HG02763 (cell line): Measurements from ENCODE around the gene MAPK1.
A peak's percentile ranks its signal among the peaks of the same experiment; 100 is the strongest.
"Not testable (repeated sequence)": the region's sequence is repeated elsewhere in the genome, so short reads cannot be mapped to it uniquely, and the experiment has no call there.

Source experiments
- ATAC-seq: cut with Tn5 transposase; IDR thresholded peaks from one replicate; pipeline ENCODE4 v1.9.1; 2021; ENCODE audit warnings: mild to moderate bottlenecking, moderate library complexity; ENCODE audit not compliant: unreplicated experiment

Gene MAPK1

DNA sequence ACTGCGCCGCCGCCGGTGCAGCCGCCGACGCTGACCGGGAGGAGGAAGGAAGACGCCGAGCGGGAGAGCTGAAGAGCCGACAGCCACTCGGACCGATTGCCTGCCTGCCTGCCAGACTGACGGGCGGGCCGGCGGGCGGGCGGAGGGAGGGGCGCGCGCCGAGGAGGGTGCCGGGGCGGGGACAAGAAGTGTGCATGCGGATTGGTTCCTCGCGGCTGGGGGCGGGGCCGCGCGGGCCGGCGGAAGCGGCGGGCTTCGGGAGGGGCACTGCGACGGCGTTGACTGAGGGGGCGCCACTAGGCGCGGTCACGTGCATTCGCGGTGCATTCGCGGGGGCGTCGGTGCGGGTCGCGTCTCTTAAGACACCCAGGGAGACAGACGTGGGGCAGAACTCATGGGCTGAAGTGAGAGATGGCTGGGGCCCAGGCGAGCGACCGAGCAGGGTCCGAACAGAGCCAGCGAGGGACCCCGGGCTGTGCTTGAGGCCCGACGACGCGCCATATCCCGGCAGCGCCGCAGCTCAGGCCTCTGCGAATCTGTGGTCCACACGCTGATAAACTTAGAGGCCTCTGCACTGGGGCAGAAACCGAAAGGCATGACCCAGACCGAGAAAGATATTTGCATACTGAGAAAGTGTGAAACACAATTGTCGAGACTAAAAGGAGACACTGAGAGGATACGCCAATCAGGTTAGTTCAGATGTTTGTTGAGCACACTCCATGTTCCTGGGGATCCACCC is at the start of gene MAPK1:
Gene MAPK1 (minus strand): TSS at position 118 of the 739 bp plus-strand sequence. CDS start 205 bp downstream, outside the sequence.
- ATAC-seq: peak; percentile 82

DNA sequence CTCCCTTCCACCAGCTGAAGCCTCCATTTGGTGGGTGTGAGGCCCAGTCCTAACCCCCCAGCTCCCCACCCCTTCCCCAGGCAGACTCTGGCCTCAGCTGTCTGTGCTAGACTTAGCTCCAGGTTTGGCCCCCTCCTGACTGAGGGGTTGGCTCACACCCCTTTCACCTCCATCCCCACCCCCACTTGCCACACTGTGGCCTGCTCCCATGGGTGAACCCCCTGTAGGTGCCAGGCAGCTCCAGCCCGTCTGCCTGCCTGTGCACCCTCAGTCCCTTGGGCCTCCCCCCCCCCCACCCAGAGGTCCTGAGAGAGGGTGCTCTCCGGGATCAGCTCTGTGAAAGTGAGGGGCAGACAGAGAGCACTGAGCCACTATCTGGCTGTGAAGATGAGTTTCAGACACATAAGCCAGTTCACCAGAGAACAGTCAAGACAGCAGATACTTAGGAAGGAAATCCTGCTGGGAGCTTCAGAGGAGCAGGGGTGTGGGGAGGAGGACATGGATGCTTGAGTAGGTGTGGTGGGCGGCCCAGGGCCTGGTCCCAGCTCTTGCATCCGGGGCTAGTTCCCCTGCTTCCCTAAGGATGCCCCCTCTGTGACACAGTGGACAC is 49.0 kb upstream of the MAPK1 start:
- ATAC-seq: no peak

DNA sequence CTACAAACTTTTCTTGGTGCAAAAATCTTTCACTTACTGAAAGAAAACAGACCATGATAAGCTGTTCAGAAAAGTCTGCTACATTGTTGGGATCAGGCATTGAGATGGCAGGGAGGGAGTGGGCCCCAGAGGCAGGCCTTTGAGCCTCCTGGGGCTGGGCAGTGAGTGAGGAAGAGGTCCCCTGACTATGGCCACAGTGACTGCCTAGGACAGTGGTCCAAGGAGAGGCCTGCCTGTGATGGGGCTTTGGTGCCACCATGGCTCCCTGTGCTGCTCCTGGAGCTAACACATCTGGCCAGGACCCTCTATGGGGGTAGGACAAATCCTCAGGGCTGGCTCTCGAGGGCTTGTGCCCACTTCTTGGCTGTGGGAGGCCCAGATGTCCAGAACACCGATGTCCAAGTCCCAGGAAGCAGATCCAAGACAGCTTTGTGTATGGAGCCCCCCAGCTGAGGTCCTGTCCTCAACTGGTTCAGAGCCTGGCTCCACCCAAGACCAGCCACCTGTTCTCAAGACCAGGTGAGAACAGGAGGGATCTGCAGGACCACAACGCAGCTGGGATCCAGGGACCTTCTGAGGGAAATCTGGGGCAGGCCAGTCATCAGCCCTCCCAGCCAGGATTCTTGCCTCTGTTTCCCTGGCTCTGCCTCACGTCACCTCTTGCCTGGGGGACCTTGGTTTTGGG is 48.3 kb upstream of the MAPK1 start:
- no peak for ATAC-seq

DNA sequence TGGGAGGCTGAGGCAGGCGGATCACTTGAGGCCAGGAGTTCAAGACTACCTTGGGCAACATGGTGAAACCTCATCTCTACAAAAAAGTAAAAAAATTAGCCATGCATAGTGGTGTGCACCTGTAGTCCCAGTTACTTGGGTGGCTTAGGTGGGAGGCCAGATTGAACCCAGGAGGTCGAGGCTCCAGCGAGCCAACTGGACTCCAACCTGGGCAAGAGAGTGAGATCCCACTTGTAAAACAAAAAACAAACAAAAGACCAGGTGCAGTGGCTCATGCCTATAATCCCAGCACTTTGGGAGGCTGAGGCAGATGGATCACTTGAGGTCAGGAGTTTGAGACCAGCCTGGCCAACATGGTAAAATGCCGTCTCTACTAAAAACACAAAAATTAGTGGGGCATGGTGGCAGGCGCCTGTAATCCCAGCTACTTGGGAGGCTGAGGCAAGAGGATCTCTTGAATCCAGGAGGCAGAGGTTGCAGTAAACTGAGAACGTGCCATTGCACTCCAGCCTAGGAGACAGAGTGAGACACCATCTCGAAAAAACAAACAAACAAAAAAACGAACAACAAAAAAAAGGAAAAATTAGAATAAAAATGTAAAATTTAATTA is 46.7 kb upstream of the MAPK1 start:
- not testable (repeated sequence) for ATAC-seq

DNA sequence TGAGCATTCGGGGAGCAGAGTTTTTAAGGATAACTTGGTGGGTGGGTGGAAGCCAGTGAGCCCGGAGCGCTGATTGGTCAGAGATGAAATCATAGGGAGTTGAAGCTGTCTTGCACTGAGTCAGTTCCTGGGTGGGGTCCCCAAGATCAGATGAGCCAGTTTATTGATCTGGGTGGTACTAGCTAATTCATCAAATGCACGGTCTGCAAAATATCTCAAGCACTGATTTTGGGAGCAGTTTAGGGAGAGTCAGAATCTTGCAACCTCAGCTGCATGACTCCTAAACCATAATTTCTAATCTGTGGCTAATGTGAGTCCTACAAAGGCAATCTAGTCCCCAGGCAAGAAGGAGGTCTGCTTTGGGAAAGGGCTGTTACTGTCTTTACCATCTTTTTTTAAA is 42.9 kb upstream of the MAPK1 start:
- ATAC-seq: not testable (repeated sequence)

DNA sequence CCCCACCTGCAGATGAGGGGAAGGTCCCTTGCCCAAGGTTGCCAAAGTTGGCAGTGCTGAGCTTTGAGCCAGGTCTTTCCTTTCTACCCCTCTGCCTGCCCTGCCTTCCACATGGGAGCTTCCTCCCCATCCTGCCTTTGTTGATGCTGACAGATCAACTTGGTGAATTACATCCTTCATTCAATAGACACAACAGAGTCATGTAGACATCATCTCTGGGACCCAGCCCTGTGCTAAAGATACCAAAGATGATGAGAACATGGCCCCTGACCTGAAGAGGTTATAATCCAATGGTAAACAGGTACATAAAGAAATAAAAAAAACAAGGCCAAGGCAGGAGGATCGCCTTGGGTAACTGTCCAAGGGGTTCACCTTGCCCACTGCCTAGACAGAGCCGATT is 42.4 kb upstream of the MAPK1 start:
- ATAC-seq: no peak

DNA sequence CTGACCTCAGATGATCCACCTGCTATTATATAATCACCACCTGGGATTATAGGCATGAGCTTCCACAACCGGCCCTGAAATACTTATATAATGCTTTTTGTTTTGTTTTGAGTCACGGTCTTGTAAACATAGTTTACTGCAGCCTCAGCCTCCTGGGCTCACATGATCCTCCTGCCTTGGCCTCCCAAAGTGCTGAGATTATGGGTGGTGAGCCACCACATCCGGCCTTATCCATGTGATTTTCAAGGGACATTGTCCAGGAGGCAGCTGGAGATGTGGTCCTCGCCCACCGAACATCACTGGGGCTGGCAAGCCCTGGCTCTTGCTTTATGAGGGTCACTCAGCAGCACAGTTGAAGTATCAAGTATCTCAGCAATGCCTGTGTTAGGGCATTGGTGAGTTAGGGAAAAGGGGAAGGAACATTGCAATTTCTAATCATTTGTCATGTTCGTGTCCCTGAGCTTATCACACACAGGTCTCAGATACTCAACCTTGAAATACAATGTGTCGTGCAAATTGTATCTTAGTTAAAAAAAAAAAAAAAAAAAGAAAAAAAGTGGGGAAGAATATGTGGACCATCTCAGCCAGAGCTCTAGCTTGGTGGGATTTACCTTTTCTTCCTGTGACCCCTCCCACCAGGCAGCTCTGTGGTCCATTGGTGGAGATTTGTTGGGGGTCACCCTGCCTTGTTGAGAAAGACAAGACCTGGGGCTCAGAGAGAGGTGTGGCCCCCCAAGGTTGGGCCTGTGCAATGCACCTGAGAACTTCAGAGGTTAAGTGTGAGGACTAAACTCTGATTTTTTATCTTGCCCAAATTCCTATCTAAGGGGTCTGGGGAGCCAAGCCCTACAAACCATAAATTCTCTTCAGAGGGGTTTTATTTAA is 40.4 kb upstream of the MAPK1 start:
- ATAC-seq: no peak

DNA sequence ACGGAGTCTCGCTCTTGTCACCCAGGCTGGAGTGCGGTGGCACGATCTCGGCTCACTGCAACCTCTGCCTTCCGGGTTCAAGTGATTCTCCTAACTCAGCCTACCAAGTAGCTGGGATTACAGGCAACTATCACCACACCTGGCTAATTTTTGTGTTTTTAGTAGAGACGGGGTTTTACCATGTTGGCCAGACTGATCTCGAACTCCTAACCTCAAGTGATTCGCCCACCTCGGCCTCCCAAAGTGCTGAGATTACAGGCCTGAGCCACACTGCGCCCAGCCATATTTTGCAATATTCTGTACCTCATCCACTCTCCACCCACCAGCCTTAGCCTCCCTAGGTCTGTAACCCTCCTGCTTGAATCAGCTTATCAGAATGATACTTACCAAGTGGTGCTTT is 37.8 kb upstream of the MAPK1 start:
- not testable (repeated sequence) for ATAC-seq

DNA sequence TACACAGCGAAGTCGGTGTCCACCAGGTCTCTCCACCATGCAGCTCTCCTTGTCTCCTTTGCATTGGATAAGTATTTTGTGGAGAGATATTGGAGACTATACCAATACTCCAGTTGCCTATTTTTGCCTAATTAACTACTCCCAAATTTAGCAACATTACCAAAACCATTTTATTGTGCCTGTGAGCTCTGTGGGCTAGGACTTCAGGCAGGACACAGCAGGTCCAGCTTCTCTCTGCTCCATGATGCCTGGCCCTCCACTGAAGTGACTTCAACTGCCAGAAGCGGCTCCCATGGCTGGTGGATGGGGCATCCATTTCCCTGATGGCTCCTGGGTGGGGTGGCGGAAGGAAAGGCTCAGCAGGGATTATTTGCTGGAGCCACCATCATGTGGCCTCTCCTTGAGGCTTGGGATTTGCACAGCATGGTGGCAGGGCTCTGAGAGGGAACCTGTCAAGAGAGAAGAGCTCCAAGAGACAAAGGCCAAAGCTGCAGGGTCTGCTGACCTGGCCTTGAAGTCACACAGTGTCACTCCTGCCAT is 36.9 kb upstream of the MAPK1 start:
- ATAC-seq: no peak

DNA sequence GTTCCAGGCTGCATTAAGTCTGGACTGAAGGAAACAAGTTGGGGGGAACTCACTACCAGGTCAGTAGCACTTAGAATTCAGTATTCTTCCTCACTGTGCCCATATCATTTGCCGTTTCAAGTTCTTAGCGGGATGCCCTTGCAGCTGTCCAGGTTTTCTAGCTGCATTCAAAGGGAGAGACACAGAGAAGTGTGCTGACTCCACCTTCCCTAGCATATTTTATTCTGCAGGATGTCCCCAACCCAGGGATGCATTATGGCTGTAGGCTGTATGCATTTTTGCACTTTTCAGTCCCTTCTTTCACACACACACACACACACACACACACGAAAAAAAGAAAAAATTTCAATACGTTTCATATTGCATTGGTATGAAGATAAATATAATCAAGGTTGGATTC is 35.8 kb upstream of the MAPK1 start:
- no peak for ATAC-seq

DNA sequence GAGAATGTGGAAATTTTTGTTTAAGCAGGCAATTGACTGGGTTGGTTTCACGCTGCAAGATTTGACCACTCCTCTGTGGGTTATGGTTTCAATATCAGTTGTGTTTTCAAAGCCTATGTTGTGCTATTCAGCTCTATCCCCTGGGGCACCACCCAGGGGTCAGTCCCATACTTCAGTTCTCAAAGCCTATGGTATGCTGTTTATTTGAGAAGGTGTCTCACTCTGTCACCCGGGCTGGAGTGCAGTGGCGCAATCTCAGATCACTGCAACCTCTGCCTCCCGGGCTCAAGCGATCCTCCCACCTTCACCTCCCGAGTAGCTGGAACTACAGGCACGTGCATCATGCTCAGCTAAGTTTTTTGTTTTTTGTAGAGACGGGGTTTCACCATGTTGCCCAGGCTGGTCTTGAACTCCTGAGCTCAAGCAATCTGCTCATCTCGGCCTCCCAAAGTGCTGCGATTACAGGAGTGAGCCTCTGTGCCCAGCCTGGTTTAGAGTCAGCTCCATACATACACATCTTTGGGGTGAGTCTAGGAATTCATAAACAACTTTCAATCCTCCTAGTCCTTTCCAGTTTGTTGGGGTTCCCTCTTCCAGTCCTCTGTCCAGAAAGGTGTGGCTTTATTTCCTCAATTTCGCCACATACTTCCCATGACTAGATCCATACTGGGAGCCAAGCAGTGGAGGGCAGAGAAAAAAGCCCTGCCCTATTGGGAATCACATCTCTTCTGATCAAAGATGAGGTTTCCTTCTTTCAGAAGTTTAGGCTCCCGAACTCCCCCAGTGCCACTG is 35.0 kb upstream of the MAPK1 start:
- no peak for ATAC-seq

DNA sequence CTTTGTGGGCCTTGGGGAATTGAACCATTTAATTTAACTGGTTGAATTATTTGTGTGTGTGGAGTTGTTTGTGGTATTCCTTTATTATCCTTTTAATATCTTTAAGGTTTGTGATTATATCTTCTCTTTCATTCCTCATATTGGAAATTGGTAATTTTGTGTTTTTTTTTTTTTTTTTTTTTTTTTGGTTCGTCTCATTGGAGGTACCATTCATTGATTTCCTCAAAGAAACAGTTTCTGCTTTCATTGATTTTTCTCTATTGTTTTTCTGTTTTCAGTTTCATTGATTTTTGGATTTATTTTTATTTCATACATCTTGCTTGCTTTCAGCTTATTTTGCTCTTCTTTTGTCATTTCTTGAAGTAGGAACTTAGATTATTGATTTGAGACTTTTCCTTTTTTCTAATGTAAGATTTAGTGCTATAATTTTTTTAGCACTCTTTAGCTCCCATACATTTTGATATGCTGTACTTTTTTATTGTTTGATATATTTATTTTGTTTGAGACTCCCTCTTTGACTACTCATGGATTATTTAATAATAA is 31.0 kb upstream of the MAPK1 start:
- no peak for ATAC-seq

DNA sequence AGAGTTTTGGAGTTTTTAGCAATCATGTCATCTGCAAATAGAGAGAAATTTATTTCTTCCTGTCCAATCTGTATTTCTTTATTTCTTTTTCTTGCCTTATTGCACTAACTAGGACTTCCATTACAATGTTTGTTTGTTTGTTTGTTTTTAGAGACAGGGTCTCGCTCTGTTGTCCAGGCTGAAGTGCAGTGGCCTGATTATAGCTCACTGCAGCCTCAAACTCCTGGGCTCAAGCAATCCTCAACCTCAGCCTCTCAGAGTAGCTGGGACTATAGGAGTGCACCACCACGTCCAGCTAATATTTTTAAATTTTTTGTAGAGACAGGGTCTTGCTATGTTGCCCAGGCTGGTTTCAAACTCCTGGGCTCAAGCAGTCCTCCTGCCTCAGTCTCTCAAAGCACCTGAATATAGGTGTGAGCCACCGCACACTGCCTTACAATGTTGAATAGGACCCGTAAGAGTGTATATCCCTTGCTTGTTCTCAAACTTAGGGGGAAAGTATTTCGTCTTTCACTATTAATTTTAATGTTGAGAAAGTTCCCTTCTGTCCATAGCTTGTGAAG is 29.6 kb upstream of the MAPK1 start:
- no peak for ATAC-seq

DNA sequence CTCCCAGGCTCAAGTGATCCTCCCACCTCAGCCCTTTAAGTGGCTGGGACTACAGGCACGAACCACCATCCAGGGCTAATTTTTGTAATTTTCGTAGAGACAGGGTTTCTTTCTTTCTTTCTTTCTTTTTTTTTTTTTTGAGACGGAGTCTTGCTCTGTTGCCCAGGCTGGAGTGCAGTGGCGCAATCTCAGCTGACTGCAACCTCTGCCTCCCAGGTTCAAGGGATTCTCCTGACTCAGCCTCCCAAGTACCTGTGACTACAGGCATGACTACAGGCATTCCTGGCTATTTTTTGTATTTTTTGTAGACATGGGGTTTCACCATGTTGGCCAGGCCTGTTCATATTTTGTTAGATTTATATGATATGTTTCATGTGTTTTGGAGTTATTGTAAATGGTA is 28.8 kb upstream of the MAPK1 start:
- not testable (repeated sequence) for ATAC-seq

DNA sequence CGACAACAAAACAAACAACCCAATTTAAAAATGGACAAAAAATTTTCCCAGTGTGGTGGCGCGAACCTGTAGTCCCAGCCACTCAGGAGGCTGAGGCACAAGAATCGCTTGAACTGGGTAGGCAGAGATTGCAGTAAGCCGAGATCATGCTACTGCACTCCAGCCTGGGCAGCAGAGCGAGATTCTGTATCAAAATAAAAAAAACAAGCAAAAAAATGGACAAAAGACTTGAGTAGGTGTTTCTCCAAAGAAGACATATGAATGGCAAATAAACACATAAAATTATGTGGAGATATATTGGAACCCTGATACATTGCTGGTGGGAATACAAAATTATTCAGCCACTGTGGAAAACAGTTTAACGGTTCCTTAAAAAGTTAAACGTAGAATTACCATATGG is 27.4 kb upstream of the MAPK1 start:
- no peak for ATAC-seq

DNA sequence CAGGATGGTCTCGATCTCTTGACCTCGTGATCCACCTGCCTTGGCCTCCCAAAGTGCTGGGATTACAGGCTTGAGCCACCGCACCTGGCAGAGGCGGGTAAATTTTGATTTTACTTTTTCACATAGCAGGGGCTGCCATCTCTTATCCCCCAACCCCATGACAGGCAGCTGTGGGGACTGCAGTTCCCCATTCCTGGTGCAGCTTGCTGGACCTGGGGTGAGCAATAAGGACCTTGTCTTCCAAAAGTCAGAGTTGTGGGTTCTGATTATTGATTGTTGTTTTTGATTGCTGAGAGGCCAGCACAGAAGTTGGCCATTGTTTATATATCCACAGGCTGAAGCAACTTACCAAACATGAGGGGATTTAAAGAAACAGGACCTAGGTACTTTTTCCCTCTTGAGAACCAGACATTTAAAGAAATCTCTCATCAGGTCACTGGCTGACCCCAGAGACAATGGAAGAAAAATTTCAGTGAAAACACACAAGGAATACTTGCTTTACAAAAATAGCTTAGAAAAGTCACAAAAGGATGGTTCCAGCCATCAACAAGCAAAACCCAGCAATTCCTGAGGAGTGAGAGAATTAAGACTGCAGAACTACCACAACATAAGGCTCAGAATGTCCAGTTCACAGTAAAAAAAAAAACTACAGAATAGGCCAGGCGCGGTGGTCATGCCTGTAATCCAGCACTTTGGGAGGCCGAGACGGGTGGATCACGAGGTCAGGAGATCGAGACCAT is 22.0 kb upstream of the MAPK1 start:
- no peak for ATAC-seq

DNA sequence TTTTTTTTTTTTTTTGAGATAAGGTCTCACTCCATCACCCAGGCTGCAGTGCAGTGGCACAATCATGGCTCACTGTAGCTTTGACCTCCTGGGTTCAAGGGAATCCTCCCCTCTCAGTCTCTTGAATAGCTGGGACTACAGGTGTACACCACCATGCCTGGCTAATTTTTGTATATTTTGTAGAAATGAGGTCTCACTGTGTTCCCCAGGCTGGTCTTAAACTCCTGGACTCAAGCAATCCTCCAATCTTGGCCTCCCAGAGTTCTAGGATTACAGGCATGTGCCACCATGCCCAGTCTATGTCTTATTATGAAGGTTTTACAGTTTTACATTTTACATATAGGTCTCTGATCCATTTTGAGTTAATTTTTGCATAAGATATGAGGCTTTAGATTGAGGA is 20.4 kb upstream of the MAPK1 start:
- ATAC-seq: no peak

DNA sequence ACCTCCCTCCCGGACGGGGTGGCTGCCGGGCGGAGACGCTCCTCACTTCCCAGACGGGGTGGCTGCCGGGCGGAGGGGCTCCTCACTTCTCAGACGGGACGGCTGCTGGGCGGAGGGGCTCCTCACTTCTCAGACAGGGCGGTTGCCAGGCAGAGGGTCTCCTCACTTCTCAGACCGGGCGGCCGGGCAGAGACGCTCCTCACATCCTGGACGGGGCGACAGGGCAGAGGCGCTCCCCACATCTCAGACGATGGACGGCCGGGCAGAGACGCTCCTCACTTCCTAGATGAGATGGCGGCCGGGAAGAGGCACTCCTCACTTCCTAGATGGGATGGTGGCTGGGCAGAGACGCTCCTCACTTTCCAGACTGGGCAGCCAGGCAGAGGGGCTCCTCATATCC is 16.5 kb upstream of the MAPK1 start:
- ATAC-seq: not testable (repeated sequence)
